ENCODE measurements around the gene S100A14. TPM values are rescaled to one million over a fixed set of nuclear protein-coding genes. Genes with fewer than 3 reads are reported as not detected.

Gene S100A14
- total RNA-seq, result 1,909 and 2,185 TPM in 2 replicates

GRCh38 chr1:153616144-153616916 is at the start of gene S100A14:
S100A14 (minus strand) TSS chr1:153616325; CDS start chr1:153615858, 467 bp downstream.

GRCh38 chr1:153658400-153659174 is 42.5 kb upstream of the S100A14 start, which contains the start of gene SNAPIN:
SNAPIN (plus strand) TSS chr1:153658703; CDS start chr1:153658744, 41 bp downstream.

GRCh38 chr1:153633754-153634665 is 17.9 kb upstream of the S100A14 start, which contains the start of gene CHTOP:
CHTOP (plus strand) TSS chr1:153634066; CDS start chr1:153636589, 2,523 bp downstream.

GRCh38 chr1:153627715-153628626 is 11.8 kb upstream of the S100A14 start, which contains the start of gene S100A1:
S100A1 (plus strand) TSS chr1:153628434; CDS start chr1:153630522, 2,088 bp downstream.

GRCh38 chr1:153626904-153627714 is 11.0 kb upstream of the S100A14 start, which contains the start of gene S100A13:
S100A13 (minus strand) TSS chr1:153627505; CDS start chr1:153626472, 1,033 bp downstream.

GRCh38 chr1:153612755-153613331 is 3.3 kb downstream of the S100A14 start, which contains the start of gene S100A16:
S100A16 (minus strand) TSS chr1:153613137; CDS start chr1:153608151, 4,986 bp downstream.

GRCh38 chr1:153565529-153566374 is 50.4 kb downstream of the S100A14 start, which contains the start of gene S100A2:
S100A2 (minus strand) TSS chr1:153565844; CDS start chr1:153563877, 1,967 bp downstream.

Other genes with a start within 250 kb of the S100A14 start
- 4.7 and 5.3 TPM in 2 replicates for gene S100A12, start 240.7 kb downstream of the S100A14 start, total RNA-seq
- 1,254 and 1,417 TPM in 2 replicates for gene S100A8, start 225.3 kb downstream of the S100A14 start, total RNA-seq
- gene S100A7A, start 199.8 kb downstream of the S100A14 start, total RNA-seq, result not detected in 2 replicates
- gene S100A7, start 155.7 kb downstream of the S100A14 start, total RNA-seq, result 0.42 and 3.5 TPM in 2 replicates
- gene S100A6, start 80.3 kb downstream of the S100A14 start, total RNA-seq, result 2,657 and 2,815 TPM in 2 replicates
- gene S100A5, start 75.4 kb downstream of the S100A14 start, total RNA-seq, result 0.49 TPM in 1 of 2 replicates, not detected in the other
- gene S100A4, start 70.5 kb downstream of the S100A14 start, total RNA-seq, result 45.3 and 57.0 TPM in 2 replicates
- gene S100A3, start 67.1 kb downstream of the S100A14 start, total RNA-seq, result 4.6 and 9.0 TPM in 2 replicates
- 5,324 and 7,203 TPM in 2 replicates for gene S100A2, start 50.5 kb downstream of the S100A14 start, total RNA-seq
- gene S100A16, start 3.2 kb downstream of the S100A14 start, total RNA-seq, result 1,881 and 1,940 TPM in 2 replicates
- 124 and 160 TPM in 2 replicates for gene S100A13, start 11.2 kb upstream of the S100A14 start, total RNA-seq
- not detected in 2 replicates for gene S100A1, start 12.1 kb upstream of the S100A14 start, total RNA-seq
- gene CHTOP, start 17.7 kb upstream of the S100A14 start, total RNA-seq, result 43.7 and 46.6 TPM in 2 replicates
- 56.8 and 62.6 TPM in 2 replicates for gene SNAPIN, start 42.4 kb upstream of the S100A14 start, total RNA-seq
- 208 and 209 TPM in 2 replicates for gene ILF2, start 54.7 kb upstream of the S100A14 start, total RNA-seq
- gene NPR1, start 62.4 kb upstream of the S100A14 start, total RNA-seq, result not detected in 2 replicates
- 22.5 and 25.0 TPM in 2 replicates for gene INTS3, start 111.7 kb upstream of the S100A14 start, total RNA-seq
- 11.3 and 19.6 TPM in 2 replicates for gene SLC27A3, start 159.1 kb upstream of the S100A14 start, total RNA-seq